MM.1S (cell line): Measurements from ENCODE around the gene BRD1.

Source experiments
- DNase-seq: peaks from one replicate; pipeline ENCODE4 v3.0.0-alpha.2; 2015
- H2AFZ ChIP-seq: fragments of 300-600 bp; sonication (generic); 2 replicates; pipeline ENCODE4 v1.6.0; 2016; ENCODE audit warnings: antibody characterized with exemption, low read length
- H3F3A ChIP-seq: fragments of 300-600 bp; sonication (generic); 2 replicates; pipeline ENCODE4 v1.6.1; 2016; ENCODE audit warnings: mild to moderate bottlenecking, antibody characterized with exemption, low read length, moderate library complexity, mixed read lengths; ENCODE audit not compliant: insufficient read depth
- H3K27ac ChIP-seq: fragments of 300-600 bp; sonication (generic); 2 replicates; pipeline ENCODE4 v1.5.1; 2016; ENCODE audit warnings: mild to moderate bottlenecking, low read length
- H3K27me3 ChIP-seq: fragments of 300-600 bp; sonication (generic); replicated peaks from 2 replicates; pipeline ENCODE4 v1.6.0; 2016; ENCODE audit warnings: low read length; ENCODE audit not compliant: insufficient read depth
- H3K36me3 ChIP-seq: fragments of 300-600 bp; sonication (generic); replicated peaks from 2 replicates; pipeline ENCODE4 v1.6.1; 2016; ENCODE audit warnings: mild to moderate bottlenecking, low read length, mixed read lengths; ENCODE audit not compliant: insufficient read depth
- H3K4me1 ChIP-seq: fragments of 300-600 bp; sonication (generic); 2 replicates; pipeline ENCODE4 v1.6.1; 2016; ENCODE audit warnings: low read length, mixed read lengths
- H3K4me2 ChIP-seq: fragments of 300-600 bp; sonication (generic); 2 replicates; pipeline ENCODE4 v1.6.0; 2016; ENCODE audit warnings: low read depth, low read length
- H3K4me3 ChIP-seq: fragments of 300-600 bp; sonication (generic); 2 replicates; pipeline ENCODE4 v1.5.1; 2016; ENCODE audit warnings: low read length, mixed read lengths
- H3K79me2 ChIP-seq: fragments of 300-600 bp; sonication (generic); 2 replicates; pipeline ENCODE4 v1.6.1; 2016; ENCODE audit warnings: mixed run types, low read length, mixed read lengths
- H3K9ac ChIP-seq: fragments of 300-600 bp; sonication (generic); 2 replicates; pipeline ENCODE4 v1.6.1; 2016; ENCODE audit warnings: low read length, mixed read lengths
- H3K9me2 ChIP-seq: fragments of 300-600 bp; sonication (generic); replicated peaks from 2 replicates; pipeline ENCODE4 v1.6.1; 2016; ENCODE audit warnings: mild to moderate bottlenecking, low read length, mixed read lengths; ENCODE audit not compliant: insufficient read depth
- H3K9me3 ChIP-seq: fragments of 300-600 bp; sonication (generic); replicated peaks from 2 replicates; pipeline ENCODE4 v1.6.1; 2016; ENCODE audit warnings: mild to moderate bottlenecking, low read length, mixed read lengths; ENCODE audit not compliant: insufficient read depth
- H4K20me1 ChIP-seq: fragments of 300-600 bp; sonication (generic); 2 replicates; pipeline ENCODE4 v1.6.1; 2016; ENCODE audit warnings: mild to moderate bottlenecking, low read length, moderate library complexity, mixed read lengths; ENCODE audit not compliant: insufficient read depth
- CTCF ChIP-seq: fragments of 300-600 bp; sonication (generic); IDR thresholded peaks from 2 replicates; pipeline ENCODE4 v1.5.1; 2016; ENCODE audit warnings: antibody characterized with exemption, low read length, mixed read lengths
- EZH2 ChIP-seq: fragments of 300-600 bp; sonication (generic); optimal IDR thresholded peaks from 2 replicates; pipeline ENCODE3; 2017; ENCODE audit warnings: low read depth, mild to moderate bottlenecking, antibody characterized with exemption, low read length, mixed read lengths
- EZH2phosphoT487 ChIP-seq: fragments of 300-600 bp; sonication (generic); IDR thresholded peaks from 2 replicates; pipeline ENCODE4 v1.6.1; 2018; ENCODE audit warnings: antibody characterized with exemption, low read length

Gene BRD1

GRCh38 chr22:49826603-49827270 lies 936 bp downstream of the BRD1 start:
- DNase-seq: peak; percentile 40
- H3K79me2 ChIP-seq: peaks cover 52% of the 10 kb centered on the region
- TF ChIP-seq EZH2 (no peak), EZH2phosphoT487 (no peak), CTCF (no peak)
- no peaks in the 10 kb centered on the region for H3F3A ChIP-seq
- H3K9me3 ChIP-seq: no peaks in the 10 kb centered on the region
- no peaks in the 10 kb centered on the region for H3K9me2 ChIP-seq
- H3K4me3 ChIP-seq: peak overlapping the region; percentile 97
- H3K4me1 ChIP-seq: peaks cover 7% of the 10 kb centered on the region; the same call in 1 of the 2 replicates
- peaks cover 40% of the 10 kb centered on the region for H4K20me1 ChIP-seq
- peak overlapping the region; percentile 99 for H3K4me2 ChIP-seq
- peak overlapping the region; percentile 91 for H3K9ac ChIP-seq
- H3K36me3 ChIP-seq: peaks cover 5% of the 10 kb centered on the region
- H3K27ac ChIP-seq: no peak overlapping the region
- H3K27me3 ChIP-seq: no peaks in the 10 kb centered on the region
- no peak overlapping the region for H2AFZ ChIP-seq

GRCh38 chr22:49825944-49826602 lies 1.6 kb downstream of the BRD1 start:
- no peak overlapping the region for H2AFZ ChIP-seq
- H3K4me1 ChIP-seq: peaks cover 7% of the 10 kb centered on the region; the same call in 1 of the 2 replicates
- TF ChIP-seq CTCF (no peak), EZH2phosphoT487 (no peak), EZH2 (no peak)
- peak overlapping the region; percentile 97 for H3K4me3 ChIP-seq
- H3K27me3 ChIP-seq: no peaks in the 10 kb centered on the region
- no peaks in the 10 kb centered on the region for H3K9me2 ChIP-seq
- H4K20me1 ChIP-seq: peaks cover 46% of the 10 kb centered on the region
- no peaks in the 10 kb centered on the region for H3K9me3 ChIP-seq
- no peaks in the 10 kb centered on the region for H3F3A ChIP-seq
- peaks cover 59% of the 10 kb centered on the region for H3K79me2 ChIP-seq
- peak overlapping the region; percentile 91 for H3K9ac ChIP-seq
- H3K36me3 ChIP-seq: peaks cover 11% of the 10 kb centered on the region
- H3K4me2 ChIP-seq: peak overlapping the region; percentile 99
- DNase-seq: peak; percentile 26
- 0 out of 2 replicates have a peak overlapping the region, but pooled peaks have one; percentile 8 for H3K27ac ChIP-seq

- peak overlapping the region; percentile 99; the same call in 1 of the 2 replicates for H3K4me2 ChIP-seq
- peaks cover 65% of the 10 kb centered on the region for H3K79me2 ChIP-seq
- DNase-seq: no peak
- no peak overlapping the region for H3K9ac ChIP-seq
- TF ChIP-seq EZH2 (no peak), EZH2phosphoT487 (no peak), CTCF (no peak)
- H3K27ac ChIP-seq: no peak overlapping the region
- H3K27me3 ChIP-seq: no peaks in the 10 kb centered on the region
- peaks cover 11% of the 10 kb centered on the region for H3K36me3 ChIP-seq
- H3K4me3 ChIP-seq: peak overlapping the region; percentile 97; the same call in 1 of the 2 replicates
- H3K4me1 ChIP-seq: peaks cover 7% of the 10 kb centered on the region; the same call in 1 of the 2 replicates
- H3F3A ChIP-seq: no peaks in the 10 kb centered on the region
- H3K9me3 ChIP-seq: no peaks in the 10 kb centered on the region
- no peaks in the 10 kb centered on the region for H3K9me2 ChIP-seq
- H2AFZ ChIP-seq: no peak overlapping the region
- H4K20me1 ChIP-seq: peaks cover 52% of the 10 kb centered on the region
These were observed 2.2 kb downstream of the BRD1 start for GRCh38 chr22:49825436-49825835.
